ENCODE measurements around the gene STUB1.
A peak's percentile ranks its signal among the peaks of the same experiment; 100 is the strongest.

DNA sequence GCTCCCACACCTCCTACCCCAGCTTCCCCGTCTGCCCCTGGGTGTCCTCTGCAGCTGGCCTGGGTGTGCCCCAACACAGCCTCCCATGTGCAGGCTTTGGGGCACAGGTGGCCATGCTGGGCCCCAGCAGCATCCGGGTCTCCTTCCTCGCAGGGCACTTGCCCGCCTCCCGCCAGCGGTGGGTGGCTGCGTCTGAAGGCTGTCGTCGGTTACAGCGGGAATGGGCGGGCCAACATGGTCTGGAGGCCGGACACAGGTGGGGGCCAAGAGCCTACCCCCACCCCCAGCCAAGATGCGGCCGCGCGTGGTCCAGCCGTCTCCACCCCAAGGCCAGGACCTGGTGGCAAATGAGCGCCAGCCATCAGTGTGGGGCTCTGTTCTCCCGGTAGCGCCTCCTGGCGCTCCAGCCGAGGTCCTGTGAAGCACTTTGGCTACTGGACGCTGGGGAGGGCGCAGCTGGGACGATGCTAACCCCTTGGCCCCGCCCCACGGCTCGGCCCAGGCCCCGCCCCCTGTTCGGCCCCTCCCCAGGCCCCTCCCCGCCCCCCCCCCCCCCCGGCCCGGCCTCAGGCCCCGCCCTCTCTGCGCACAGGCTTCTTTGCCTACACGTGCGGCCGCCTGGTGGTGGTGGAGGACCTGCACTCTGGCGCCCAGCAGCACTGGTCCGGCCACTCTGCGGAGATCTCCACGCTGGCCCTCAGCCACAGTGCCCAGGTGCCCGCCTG, 19.6 kb upstream of the STUB1 start:
- TF ChIP-seq POLR2A (IDR thresholded peaks at IDR 0.05) (peak; percentile 14), CTCF (IDR thresholded peaks at IDR 0.05) (peak; percentile 52 to 69 (median 65))

All from transverse colon (tissue), 3 donors.